Activated B cell treated with CpG ODN at 0.5 μM for 24 hours (primary cell): Measurements from ENCODE around the gene TIAM2. TPM values are rescaled to one million over a fixed set of nuclear protein-coding genes. Genes with fewer than 3 reads are reported as not detected.
"Not testable (repeated sequence)": the region's sequence is repeated elsewhere in the genome, so short reads cannot be mapped to it uniquely, and the experiment has no call there.

Experiments used
- ATAC-seq: fragments of 200-7000 bp; cut with Tn5 transposase; one replicate; pipeline ENCODE4 v1.10.0; 2021; ENCODE audit warnings: low read depth, mild to moderate bottlenecking, moderate library complexity
- CTCF ChIA-PET: fragments of 350-600 bp; sonication (Branson Sonifier 250); formaldehyde crosslinking; loops from one replicate; lab custom pipeline; 2021; ENCODE audit warnings: antibody characterized with exemption; lab: Charles Lee
- POLR2A ChIA-PET: fragments of 350-600 bp; sonication (Branson Sonifier 250); formaldehyde crosslinking; loops from one replicate; lab custom pipeline; 2021; ENCODE audit warnings: antibody characterized with exemption; lab: Charles Lee
- DNase-seq: peaks from one replicate; pipeline ENCODE4 v3.0.0; 2022
- H3K27ac Mint-ChIP-seq: one replicate; pipeline ENCODE4 v1.8.0; 2020; ENCODE audit warnings: mixed read lengths
- H3K27me3 Mint-ChIP-seq: one replicate; pipeline ENCODE4 v1.8.0; 2021; ENCODE audit warnings: mixed read lengths
- H3K36me3 Mint-ChIP-seq: one replicate; pipeline ENCODE4 v1.8.0; 2021; ENCODE audit warnings: low read depth, mixed read lengths
- H3K4me1 Mint-ChIP-seq: one replicate; pipeline ENCODE4 v1.8.0; 2021; ENCODE audit warnings: mixed read lengths
- H3K4me3 Mint-ChIP-seq: one replicate; pipeline ENCODE4 v1.8.0; 2020; ENCODE audit warnings: mild to moderate bottlenecking, mixed read lengths
- H3K9me3 Mint-ChIP-seq: one replicate; pipeline ENCODE4 v1.8.0; 2020; ENCODE audit warnings: mixed read lengths
- CTCF ChIP-seq: fragments of 200-600 bp; IDR thresholded peaks from one replicate; pipeline ENCODE4 v1.8.0; 2022; ENCODE audit warnings: antibody characterized with exemption, mild to moderate bottlenecking
- intact Hi-C: fragments of 100-400 bp; cut with micrococcal nuclease; formaldehyde crosslinking; loops from one replicate; pipeline ENCODE4 v1.15.1; 2024
- total RNA-seq: library from RNA; stranded (reverse); gene quantifications from 2 replicates; pipeline ENCODE4 v1.2.3, GENCODE V29; 2022

Gene TIAM2
- total RNA-seq, 1 donor from 2014 or later, result 13.0 TPM

- H3K9me3 Mint-ChIP-seq, result no peaks in the 10 kb centered on the region
- intact Hi-C loops, result no loop called here
- DNase-seq (no peak), ATAC-seq (no peak)
- TF ChIP-seq CTCF, result no peak
- H3K36me3 Mint-ChIP-seq, result no peaks in the 10 kb centered on the region
- POLR2A ChIA-PET, result no interaction called here
- H3K27ac Mint-ChIP-seq, result no peak overlapping the region
- H3K4me1 Mint-ChIP-seq, result no peaks in the 10 kb centered on the region
- H3K4me3 Mint-ChIP-seq, result no peak overlapping the region
- H3K27me3 Mint-ChIP-seq, result no peaks in the 10 kb centered on the region
- CTCF ChIA-PET, result no interaction called here
Measured at GRCh38 chr6:155115893-155116570, 120.9 kb downstream of the TIAM2 start.

GRCh38 chr6:155116571-155116910 is 121.4 kb downstream of the TIAM2 start:
- H3K27ac Mint-ChIP-seq, result no peak overlapping the region
- no peaks in the 10 kb centered on the region for H3K4me1 Mint-ChIP-seq
- TF ChIP-seq CTCF, result no peak
- intact Hi-C loops, result no loop called here
- H3K27me3 Mint-ChIP-seq, result no peaks in the 10 kb centered on the region
- DNase-seq, result no peak
- no peaks in the 10 kb centered on the region for H3K36me3 Mint-ChIP-seq
- no peak for ATAC-seq
- H3K9me3 Mint-ChIP-seq, result no peaks in the 10 kb centered on the region
- CTCF ChIA-PET, result no interaction called here
- no peak overlapping the region for H3K4me3 Mint-ChIP-seq
- POLR2A ChIA-PET, result no interaction called here

GRCh38 chr6:155117256-155117655 is 122.1 kb downstream of the TIAM2 start:
- ATAC-seq, result no peak
- Mint-ChIP-seq H3K4me1 (no peaks in the 10 kb centered on the region), H3K9me3 (no peaks in the 10 kb centered on the region), H3K27me3 (no peaks in the 10 kb centered on the region), H3K27ac (no peak overlapping the region), H3K4me3 (no peak overlapping the region), H3K36me3 (no peaks in the 10 kb centered on the region)
- ChIA-PET POLR2A (no interaction called here), CTCF (no interaction called here)
- intact Hi-C loops, result no loop called here
- TF ChIP-seq CTCF, result no peak
- no peak for DNase-seq

- Mint-ChIP-seq H3K9me3 (no peaks in the 10 kb centered on the region), H3K36me3 (no peaks in the 10 kb centered on the region), H3K27ac (no peak overlapping the region), H3K4me3 (no peak overlapping the region), H3K27me3 (no peaks in the 10 kb centered on the region), H3K4me1 (no peaks in the 10 kb centered on the region)
- no peak for TF ChIP-seq CTCF
- ChIA-PET POLR2A (no interaction called here), CTCF (no interaction called here)
- no peak for DNase-seq
- no peak for ATAC-seq
- intact Hi-C loops, result no loop called here
Measured at GRCh38 chr6:155117785-155118184, 122.7 kb downstream of the TIAM2 start.

GRCh38 chr6:155119201-155119600 is 124.1 kb downstream of the TIAM2 start:
- H3K9me3 Mint-ChIP-seq, H3K36me3 Mint-ChIP-seq, H3K4me3 Mint-ChIP-seq, CTCF ChIA-PET, DNase-seq, ATAC-seq, H3K27ac Mint-ChIP-seq, intact Hi-C loops, H3K4me1 Mint-ChIP-seq, H3K27me3 Mint-ChIP-seq, POLR2A ChIA-PET: not testable (repeated sequence)

- ATAC-seq (no peak), DNase-seq (no peak)
- Mint-ChIP-seq H3K36me3 (no peaks in the 10 kb centered on the region), H3K27me3 (no peaks in the 10 kb centered on the region), H3K27ac (no peak overlapping the region), H3K9me3 (no peaks in the 10 kb centered on the region), H3K4me1 (no peaks in the 10 kb centered on the region), H3K4me3 (no peak overlapping the region)
- POLR2A ChIA-PET, result no interaction called here
- CTCF ChIA-PET, result no interaction called here
- TF ChIP-seq CTCF, result no peak
- intact Hi-C loops, result no loop called here
Measured at GRCh38 chr6:155120034-155120433, 124.9 kb downstream of the TIAM2 start.
